VCaP (cell line): Measurements from ENCODE around the gene MARK4.
A peak's percentile ranks its signal among the peaks of the same experiment; 100 is the strongest.

ENCODE experiments used
- H3K27ac ChIP-seq: fragments of 450-650 bp; 2 replicates; pipeline ENCODE4 v1.5.1; 2017
- CTCF ChIP-seq: fragments of 450-650 bp; conservative IDR thresholded peaks from 2 replicates; pipeline ENCODE4 v1.5.1; 2017; ENCODE audit warnings: mild to moderate bottlenecking, moderate library complexity

The MARK4 gene

GRCh38 chr19:45250832-45251451 lies at the start of gene MARK4:
TSS of gene MARK4 (plus strand) at chr19:45251271. CDS start at chr19:45251589, 318 bp downstream.
- TF ChIP-seq CTCF = no peak
- peak within 1 kb of the TSS; percentile 77; the same call in 1 of the 2 replicates for H3K27ac ChIP-seq

GRCh38 chr19:45202637-45203036 lies 48.4 kb upstream of the MARK4 start:
- no peak overlapping the region for H3K27ac ChIP-seq
- no peak for TF ChIP-seq CTCF

- no peak overlapping the region for H3K27ac ChIP-seq
- TF ChIP-seq CTCF = no peak
These were observed 45.3 kb upstream of the MARK4 start for GRCh38 chr19:45205810-45206209.

GRCh38 chr19:45206328-45206727 lies 44.7 kb upstream of the MARK4 start:
- TF ChIP-seq CTCF = no peak
- no peak overlapping the region for H3K27ac ChIP-seq

- H3K27ac ChIP-seq = peak overlapping the region; percentile 40
- TF ChIP-seq CTCF = no peak
These were observed 39.2 kb upstream of the MARK4 start for GRCh38 chr19:45211751-45212381.

GRCh38 chr19:45213031-45213430 lies 38.0 kb upstream of the MARK4 start:
- no peak overlapping the region; the same call in 1 of the 2 replicates for H3K27ac ChIP-seq
- no peak for TF ChIP-seq CTCF

GRCh38 chr19:45215391-45216191 lies 35.5 kb upstream of the MARK4 start:
- 0 out of 2 replicates have a peak, but pooled peaks have one; percentile 14 for TF ChIP-seq CTCF
- peak overlapping the region; percentile 84 for H3K27ac ChIP-seq
